ENCODE measurements around the gene OSCP1. TPM values are rescaled to one million over a fixed set of nuclear protein-coding genes. Genes with fewer than 3 reads are reported as not detected.

OSCP1 gene, protein sequence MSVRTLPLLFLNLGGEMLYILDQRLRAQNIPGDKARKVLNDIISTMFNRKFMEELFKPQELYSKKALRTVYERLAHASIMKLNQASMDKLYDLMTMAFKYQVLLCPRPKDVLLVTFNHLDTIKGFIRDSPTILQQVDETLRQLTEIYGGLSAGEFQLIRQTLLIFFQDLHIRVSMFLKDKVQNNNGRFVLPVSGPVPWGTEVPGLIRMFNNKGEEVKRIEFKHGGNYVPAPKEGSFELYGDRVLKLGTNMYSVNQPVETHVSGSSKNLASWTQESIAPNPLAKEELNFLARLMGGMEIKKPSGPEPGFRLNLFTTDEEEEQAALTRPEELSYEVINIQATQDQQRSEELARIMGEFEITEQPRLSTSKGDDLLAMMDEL
- 23.5 TPM for total RNA-seq

GRCh38 chr1:36450270-36450918 lies at the start of gene OSCP1:
OSCP1 (minus strand) TSS chr1:36450451; CDS start chr1:36450369, 82 bp downstream.

DNA sequence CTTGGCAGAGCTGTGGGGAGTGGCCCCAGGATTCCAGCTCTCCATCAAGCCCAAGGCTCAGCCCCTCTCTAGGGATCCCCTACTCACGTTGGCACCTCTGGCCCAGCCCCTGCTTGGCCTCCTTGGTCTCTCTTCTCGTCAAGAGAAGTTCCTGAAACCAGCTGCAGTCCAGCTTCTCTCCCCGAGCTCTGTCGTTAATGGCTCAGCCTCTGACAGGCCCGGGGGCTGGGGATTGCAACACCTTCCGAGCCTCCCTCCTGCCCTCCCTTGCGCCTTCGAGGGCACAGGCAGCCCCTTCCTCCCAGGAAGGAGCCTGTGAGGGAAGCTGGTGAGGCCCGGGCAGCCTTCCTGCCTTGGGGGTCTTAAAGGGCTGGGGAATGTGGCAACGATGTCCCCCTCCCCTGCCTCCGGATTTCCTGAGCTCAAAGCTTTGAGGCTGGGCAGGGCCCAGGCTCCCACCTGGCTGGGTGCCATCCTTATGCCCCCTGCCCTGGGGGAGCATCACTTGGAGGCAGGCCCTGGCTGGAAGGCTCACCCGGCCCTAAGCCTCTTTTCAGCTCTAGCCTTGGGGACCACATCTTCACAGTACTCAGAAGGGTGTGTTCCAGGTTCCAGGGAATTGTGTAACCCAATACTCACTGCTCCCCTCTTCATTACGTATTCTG lies 32.6 kb upstream of the OSCP1 start, which contains the start of gene CSF3R:
Gene CSF3R, minus strand, starts transcription at position 190 of the 665 bp plus-strand sequence. CDS start 3,417 bp downstream, outside the sequence.

DNA sequence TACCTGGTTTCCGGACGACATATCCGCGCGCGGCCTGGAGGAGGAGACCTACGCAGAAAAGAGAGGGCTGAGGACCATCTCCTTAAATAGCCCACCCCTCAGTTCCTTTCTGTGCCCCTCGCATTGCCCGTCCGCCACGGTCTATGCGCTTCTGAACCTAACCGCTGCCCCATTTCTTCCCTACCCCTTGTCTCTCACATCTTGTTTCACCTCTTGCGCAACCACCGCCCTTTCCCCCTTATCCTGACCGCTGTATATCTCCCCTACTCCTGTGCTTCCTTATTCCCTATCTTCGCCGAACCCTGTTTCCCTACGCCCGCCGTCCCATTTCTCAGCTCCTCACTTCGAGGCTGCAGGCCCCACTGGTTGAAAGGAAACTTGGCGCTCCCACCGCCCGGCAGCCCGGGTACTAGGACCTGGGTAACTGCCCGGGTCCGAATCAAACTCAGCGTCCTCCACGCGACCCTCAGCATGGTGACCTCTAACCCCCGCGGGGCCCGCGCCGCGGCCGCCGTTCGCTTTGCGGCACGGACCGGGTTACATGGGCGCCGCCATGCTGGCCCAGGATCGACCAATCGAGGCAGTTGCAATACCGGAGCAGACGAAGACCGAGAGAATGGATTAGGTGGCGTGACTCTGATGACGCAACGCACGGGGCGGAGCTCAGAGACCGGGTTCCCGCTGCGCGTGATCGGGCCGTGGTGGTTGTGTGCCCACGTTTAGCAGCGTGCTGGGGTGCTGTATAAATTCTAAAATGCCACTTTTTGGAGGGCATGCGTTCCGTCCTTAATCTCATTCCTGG lies 13.8 kb upstream of the OSCP1 start, which contains the start of gene MRPS15:
Gene MRPS15, minus strand, starts transcription at position 582 of the 802 bp plus-strand sequence. Its CDS starts 109 bp downstream, at position 473.

DNA sequence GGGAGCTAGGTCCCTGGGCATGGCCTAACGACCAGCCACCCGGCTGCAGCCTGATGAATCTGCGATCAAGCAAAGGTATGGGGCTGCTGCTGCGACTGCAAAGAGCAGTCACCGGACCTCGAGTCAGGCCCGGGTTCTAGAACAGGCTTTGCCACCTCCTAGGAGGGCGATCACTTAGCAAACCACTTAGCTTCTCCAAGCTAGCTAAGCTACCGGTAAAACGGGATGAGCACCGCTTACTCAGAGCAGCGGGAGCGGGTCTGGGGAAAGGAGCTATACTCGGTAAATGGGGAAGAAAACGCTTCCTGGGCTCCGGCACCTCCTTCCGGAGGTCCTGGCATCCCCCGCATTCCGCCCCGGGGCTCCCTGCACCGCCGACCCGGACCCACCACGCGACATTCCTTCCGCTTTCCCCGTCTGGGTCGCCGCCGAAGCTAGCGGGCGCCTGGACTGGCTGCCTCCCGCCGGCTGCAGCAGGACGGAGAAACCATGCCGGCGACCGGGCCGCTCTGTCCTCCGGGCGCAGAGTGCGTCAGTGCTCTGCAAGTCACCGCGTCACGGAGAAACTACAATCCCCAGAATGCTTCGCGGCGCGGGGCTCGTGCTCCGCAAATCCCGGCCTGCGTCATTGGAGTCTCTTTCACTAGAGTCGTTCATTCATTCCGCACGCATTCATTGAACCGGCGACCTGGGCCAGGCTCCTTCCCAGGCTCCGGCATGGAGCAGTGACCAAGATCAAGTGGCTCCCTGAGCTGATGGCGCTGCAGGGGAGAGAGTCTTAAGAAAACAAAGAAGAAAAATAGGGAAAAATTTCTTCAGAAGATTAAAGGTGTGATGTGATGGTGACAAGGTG lies 52.6 kb downstream of the OSCP1 start, which contains the start of gene LSM10:
Gene LSM10, minus strand, starts transcription at position 531 of the 853 bp plus-strand sequence. CDS start 3,779 bp downstream, outside the sequence.

GRCh38 chr1:36385410-36386264 lies 64.6 kb downstream of the OSCP1 start, which contains the start of gene STK40:
STK40 (minus strand) TSS chr1:36385924; CDS start chr1:36361332, 24,592 bp downstream.

Small RNA genes lying within 50 kb of the gene (small RNA-seq; reads per million reads assigned to genes)
- 0.12 reads per million for gene RNU4-27P (ENCODE audit: low replicate concordance)
- 0.61 reads per million, percentile 55 among the genes with 10 or more reads in this experiment for gene SNORA63C (ENCODE audit: low replicate concordance)

Other genes starting within 250 kb of the OSCP1 start
- gene THRAP3, start 226.0 kb downstream of the OSCP1 start, total RNA-seq, result 101 TPM
- 4.7 TPM for gene SH3D21, start 144.1 kb downstream of the OSCP1 start, total RNA-seq
- 1.6 TPM for gene EVA1B, start 126.8 kb downstream of the OSCP1 start, total RNA-seq
- gene STK40, start 64.5 kb downstream of the OSCP1 start, total RNA-seq, result 15.0 TPM
- gene LSM10, start 52.5 kb downstream of the OSCP1 start, total RNA-seq, result 5.3 TPM
- 20.7 TPM for gene MRPS15, start 13.9 kb upstream of the OSCP1 start, total RNA-seq
- gene CSF3R, start 32.5 kb upstream of the OSCP1 start, total RNA-seq, result 5.0 TPM

Measured in parietal lobe (tissue), 2 donors.